K562 (cell line): ENCODE measurements around the gene ZNF407. TPM values are rescaled to one million over a fixed set of nuclear protein-coding genes. Genes with fewer than 3 reads are reported as not detected.

Experiments used
- ATAC-seq: fragments of 200-7000 bp; cut with Tn5 transposase; 3 replicates; pipeline ENCODE4 v1.9.1; 2020; ENCODE audit warnings: moderate library complexity
- BruUV-seq: library from RNA; stranded (reverse); fragments of 400-500 nt; replicated peaks from 2 replicates; lab custom pipeline; 2021; lab: Mats Ljungman, UMichigan
- CTCF ChIA-PET: fragments of 300-600 bp; formaldehyde crosslinking; extraction: SDS; loops from one replicate; lab custom pipeline; 2021; ENCODE audit warnings: low intra/inter-chr PET ratio; lab: Yijun Ruan, JAX
- POLR2A ChIA-PET: fragments of 300-600, 350-650 bp; sonication (Branson Sonifier 250); formaldehyde crosslinking; extraction: SDS; loops from one replicate; lab custom pipeline; 2021; ENCODE audit warnings: antibody characterized with exemption, inconsistent platforms; lab: Yijun Ruan, JAX
- DNase-seq, 4 experiments: peaks; one replicate each; pipeline versions ENCODE4 v3.0.0 to v3.0.0-alpha.2; 2011 to 2018; ENCODE audit warnings: low spot score in 3 of 4, mixed read lengths in 3 of 4; ENCODE audit errors: extremely low read depth in 1 of 4
- FAIRE-seq: peaks from 2 replicates; lab custom pipeline; 2011; peaks lifted over from hg19 to GRCh38; lab: Jason Lieb, UNC
- H2AFZ ChIP-seq: 2 replicates; pipeline ENCODE4 v1.6.0; 2011; ENCODE audit warnings: low read depth, low read length, control low read depth, inconsistent platforms
- H3K27ac ChIP-seq: fragments of 200-600 bp; 3 replicates; pipeline ENCODE4 v1.8.0; 2011; ENCODE audit warnings: low read depth, mild to moderate bottlenecking, control low read depth, inconsistent platforms, low read length, moderate library complexity, mixed read lengths; ENCODE audit errors: extremely low read depth
- H3K27me3 ChIP-seq, 2 experiments: fragments of 300-600 bp in 1 of 2; 2 replicates in 1 of 2; 3 replicates in 1 of 2; pipeline versions ENCODE4 v1.6.0 to v1.8.0; 2011; ENCODE audit warnings: inconsistent platforms in 2 of 2, low read length in 2 of 2, mild to moderate bottlenecking in 1 of 2, mixed read lengths in 1 of 2, moderate library complexity in 1 of 2; ENCODE audit not compliant: control insufficient read depth in 2 of 2, insufficient read depth in 2 of 2
- H3K36me3 ChIP-seq: fragments of 300-600 bp; 3 replicates; pipeline ENCODE4 v1.8.0; 2011; ENCODE audit warnings: mild to moderate bottlenecking, low read length, inconsistent platforms; ENCODE audit not compliant: control insufficient read depth, insufficient read depth
- H3K4me1 ChIP-seq, 2 experiments: fragments of 200-600 bp in 1 of 2; replicated peaks in 1 of 2; 2 replicates in 1 of 2; 3 replicates in 1 of 2; pipeline versions ENCODE4 v1.5.1 to v1.8.0; 2011; ENCODE audit warnings: inconsistent platforms in 2 of 2, low read length in 2 of 2, mild to moderate bottlenecking in 1 of 2, mixed read lengths in 1 of 2, moderate library complexity in 1 of 2; ENCODE audit not compliant: control insufficient read depth in 2 of 2, insufficient read depth in 2 of 2
- H3K4me2 ChIP-seq: 2 replicates; pipeline ENCODE4 v1.6.1; 2011; ENCODE audit warnings: low read length, control low read depth, inconsistent platforms, mixed read lengths; ENCODE audit not compliant: insufficient read depth
- H3K4me3 ChIP-seq: fragments of 200-600 bp; sonication (generic), shearing (Covaris generic); 2 replicates; pipeline ENCODE4 v1.5.1; 2016; ENCODE audit warnings: control low read depth, inconsistent platforms
- H3K79me2 ChIP-seq: fragments of 200-600 bp; 3 replicates; pipeline ENCODE4 v1.8.0; 2011; ENCODE audit warnings: low read length, inconsistent platforms; ENCODE audit not compliant: control insufficient read depth, insufficient read depth
- H3K9ac ChIP-seq, 2 experiments: 2 replicates each; pipeline versions ENCODE4 v1.6.0 to v1.6.1; 2011; ENCODE audit warnings: low read depth in 2 of 2, low read length in 2 of 2, control low read depth in 1 of 2, inconsistent platforms in 1 of 2, mild to moderate bottlenecking in 1 of 2, mixed read lengths in 1 of 2; ENCODE audit not compliant: insufficient read depth in 1 of 2
- H3K9me1 ChIP-seq: one replicate; pipeline ENCODE4 v1.6.0; 2011; ENCODE audit warnings: inconsistent platforms, mild to moderate bottlenecking, low read length, moderate library complexity; ENCODE audit not compliant: control insufficient read depth, insufficient read depth
- H3K9me3 ChIP-seq: replicated peaks from 2 replicates; pipeline ENCODE4 v1.5.1; 2011; ENCODE audit warnings: low read depth, low read length, inconsistent platforms; ENCODE audit not compliant: control insufficient read depth, insufficient read depth
- H4K20me1 ChIP-seq: replicated peaks from 2 replicates; pipeline ENCODE4 v1.6.1; 2011; ENCODE audit warnings: low read length, inconsistent platforms, mixed read lengths; ENCODE audit not compliant: control insufficient read depth, insufficient read depth
- MTA3 ChIP-seq: fragments of 450-650 bp; formaldehyde crosslinking; IDR thresholded peaks from 2 replicates; pipeline ENCODE4 v1.6.1; 2017; ENCODE audit warnings: mild to moderate bottlenecking, borderline replicate concordance
- SPI1 ChIP-seq: IDR thresholded peaks from 2 replicates; pipeline ENCODE4 v1.6.1; 2011; ENCODE audit warnings: low read depth, low read length, control low read depth, borderline replicate concordance
- ZNF707 ChIP-seq: fragments of 250-450 bp; sonication (Bioruptor Pico); conservative IDR thresholded peaks from 2 replicates; pipeline ENCODE4 v1.8.0; 2022; ENCODE audit warnings: inconsistent platforms, mild to moderate bottlenecking, moderate library complexity
- WGBS: fragments of 100-300 bp; shearing (Covaris generic); methylation state at CpG from one replicate; pipeline ENCODE4 v1.1.6; 2016; ENCODE audit warnings: low coverage, mixed read lengths; ENCODE audit not compliant: insufficient coverage; ENCODE audit errors: missing lambda C conversion rate; 5-methylcytosine and 5-hydroxymethylcytosine counted together
- in situ Hi-C: fragments of 300-500 bp; cut with MboI; formaldehyde crosslinking; loops from 4 replicates; pipeline ENCODE4 v1.15.0; 2018; ENCODE audit warnings: inconsistent platforms, mixed read lengths
- intact Hi-C: fragments of 100-400 bp; cut with micrococcal nuclease; formaldehyde crosslinking; loops from 2 replicates; pipeline ENCODE4 v1.14.2; 2022
- polyA plus RNA-seq, 8 experiments: library from polyadenylated mRNA; depleted of rRNA in 4 of 8; stranded (reverse) in 5 of 8; unstranded in 3 of 8; fragments of >200 nt; fragmentation: Nextera tagmentation in 2 of 8; fragmentation: Illumina TruSeq in 1 of 8; extraction: Ambion mirVana in 2 of 8; extraction: Trizol in 1 of 8; gene quantifications; 2 replicates each; pipeline versions ENCODE4 v1.2.1 to v1.2.3, GENCODE V29; 2011 to 2014; ENCODE audit warnings: inconsistent platforms in 1 of 8, missing spikeins in 1 of 8
- total RNA-seq, 7 experiments: library from RNA; depleted of rRNA in 6 of 7; stranded (reverse); fragments of >200 nt in 6 of 7; fragmentation: Illumina TruSeq in 2 of 7; extraction: Trizol in 2 of 7; gene quantifications; 2 replicates each; pipeline versions ENCODE4 v1.2.1 to v1.2.3, GENCODE V29; 2011 to 2021; ENCODE audit warnings: low replicate concordance in 1 of 7
- TF ChIP-seq, protein P1 (sequence below): sonication (generic); formaldehyde crosslinking; IDR thresholded peaks from 2 replicates; pipeline ENCODE4 v1.8.1; 2022; ENCODE audit warnings: missing genetic modification reagents
- TF ChIP-seq, protein P2 (sequence below): sonication (generic); formaldehyde crosslinking; IDR thresholded peaks from 2 replicates; pipeline ENCODE4 v1.8.1; 2023; ENCODE audit warnings: mild to moderate bottlenecking, missing genetic modification reagents
- TF ChIP-seq, protein P3 (sequence below), 2 experiments: fragments of 450-650 bp in 1 of 2; IDR thresholded peaks; 2 replicates each; pipeline ENCODE4 v1.6.1; 2011 to 2017; ENCODE audit warnings: low read depth in 2 of 2, antibody characterized with exemption in 1 of 2, borderline replicate concordance in 1 of 2, low read length in 1 of 2, mild to moderate bottlenecking in 1 of 2, mixed read lengths in 1 of 2; ENCODE audit not compliant: control insufficient read depth in 1 of 2

The ZNF407 gene
- total and polyA plus RNA-seq, 9 of the 15 experiments (the other 6 are each of a cell fraction or from before 2014, with no cell fraction given), result 0.21 to 5.4 (median 2.3) TPM

DNA sequence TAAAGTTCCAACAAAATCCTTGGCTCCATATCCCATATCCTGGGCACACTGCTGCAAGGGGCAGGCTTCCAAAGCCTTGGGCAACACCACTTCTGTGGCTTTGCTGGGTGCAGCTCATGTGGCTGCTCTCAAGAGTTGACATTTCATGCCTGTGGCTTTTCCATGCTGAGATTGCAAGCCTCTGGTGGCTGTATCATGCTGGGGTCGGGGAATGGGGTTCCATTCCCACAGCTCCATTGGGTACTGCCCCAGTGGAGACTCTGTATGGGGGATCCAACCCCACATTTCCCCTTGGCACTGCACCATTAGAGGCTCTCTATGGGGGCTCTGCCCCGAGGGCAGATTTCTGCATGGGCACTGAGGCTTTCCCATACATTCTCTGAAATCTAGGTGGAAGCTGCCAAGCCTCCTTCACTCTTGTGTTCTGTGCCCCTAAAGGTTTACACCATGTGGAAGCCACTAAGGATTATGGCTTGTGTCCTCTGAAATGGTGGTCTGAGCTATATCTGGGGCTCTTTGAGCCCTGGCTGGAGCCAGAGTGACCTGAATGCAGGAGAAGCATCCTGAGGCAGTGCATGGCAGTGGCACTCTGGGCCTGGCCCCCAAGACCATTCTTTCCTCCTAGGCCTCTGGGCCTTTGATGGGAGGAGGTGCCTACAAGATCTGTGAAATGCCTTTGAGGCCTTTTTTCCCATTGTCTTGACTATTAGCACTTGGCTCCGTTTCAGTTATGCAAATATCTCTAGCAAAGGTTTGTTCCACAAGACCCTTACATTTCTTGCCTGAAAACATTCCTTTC lies 503.4 kb downstream of the ZNF407 start:
- POLR2A ChIA-PET, result no interaction called here
- Histone ChIP-seq H4K20me1 (no peaks in the 10 kb centered on the region), H3K27ac (no peak overlapping the region), H3K4me3 (no peak overlapping the region), H3K4me2 (no peak overlapping the region), H3K9me3 (no peaks in the 10 kb centered on the region), H2AFZ (no peak overlapping the region), H3K4me1 (no peaks in the 10 kb centered on the region), H3K9me1 (no peaks in the 10 kb centered on the region), H3K79me2 (no peaks in the 10 kb centered on the region), H3K9ac (no peak overlapping the region), H3K36me3 (no peaks in the 10 kb centered on the region), H3K27me3 (peaks cover 0 to 15% of the 10 kb centered on the region in 2 experiments; a peak in 3 of 5 replicates)
- DNase-seq (no peak), ATAC-seq (no peak), FAIRE-seq (no peak)
- intact Hi-C loops, result no loop called here
- 0% methylated on average over 3 of the region's 3 CpGs for WGBS
- TF ChIP-seq, protein P1, sequence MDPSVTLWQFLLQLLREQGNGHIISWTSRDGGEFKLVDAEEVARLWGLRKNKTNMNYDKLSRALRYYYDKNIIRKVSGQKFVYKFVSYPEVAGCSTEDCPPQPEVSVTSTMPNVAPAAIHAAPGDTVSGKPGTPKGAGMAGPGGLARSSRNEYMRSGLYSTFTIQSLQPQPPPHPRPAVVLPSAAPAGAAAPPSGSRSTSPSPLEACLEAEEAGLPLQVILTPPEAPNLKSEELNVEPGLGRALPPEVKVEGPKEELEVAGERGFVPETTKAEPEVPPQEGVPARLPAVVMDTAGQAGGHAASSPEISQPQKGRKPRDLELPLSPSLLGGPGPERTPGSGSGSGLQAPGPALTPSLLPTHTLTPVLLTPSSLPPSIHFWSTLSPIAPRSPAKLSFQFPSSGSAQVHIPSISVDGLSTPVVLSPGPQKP (CRISPR knock-in tag), result no peak
- CTCF ChIA-PET, result no interaction called here
- in situ Hi-C loops, result no loop called here
- no TSS peak for BruUV-seq

DNA sequence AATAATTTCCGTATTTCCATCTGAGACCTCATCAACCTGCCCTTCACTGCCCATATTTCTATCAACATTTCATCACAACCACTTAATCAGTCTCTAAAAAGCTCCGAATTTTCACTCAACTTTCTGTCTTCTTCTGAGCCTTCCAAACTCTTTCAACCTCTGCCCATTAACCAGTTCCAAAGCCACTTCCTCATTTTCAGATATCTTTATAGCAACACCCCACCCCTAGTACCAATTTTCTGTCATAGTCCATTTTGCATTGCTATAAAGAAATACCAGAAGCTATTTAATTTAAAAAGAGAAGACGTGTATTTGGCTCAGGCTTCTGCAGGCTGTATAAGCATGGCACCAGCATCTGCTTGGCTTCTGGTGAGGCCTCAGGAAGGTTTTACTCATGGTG lies 504.2 kb downstream of the ZNF407 start:
- BruUV-seq, result no TSS peak
- no peak for TF ChIP-seq MTA3
- TF ChIP-seq SPI1, result peak; percentile 61; the same call in 1 of the 2 replicates
- TF ChIP-seq, protein P2, sequence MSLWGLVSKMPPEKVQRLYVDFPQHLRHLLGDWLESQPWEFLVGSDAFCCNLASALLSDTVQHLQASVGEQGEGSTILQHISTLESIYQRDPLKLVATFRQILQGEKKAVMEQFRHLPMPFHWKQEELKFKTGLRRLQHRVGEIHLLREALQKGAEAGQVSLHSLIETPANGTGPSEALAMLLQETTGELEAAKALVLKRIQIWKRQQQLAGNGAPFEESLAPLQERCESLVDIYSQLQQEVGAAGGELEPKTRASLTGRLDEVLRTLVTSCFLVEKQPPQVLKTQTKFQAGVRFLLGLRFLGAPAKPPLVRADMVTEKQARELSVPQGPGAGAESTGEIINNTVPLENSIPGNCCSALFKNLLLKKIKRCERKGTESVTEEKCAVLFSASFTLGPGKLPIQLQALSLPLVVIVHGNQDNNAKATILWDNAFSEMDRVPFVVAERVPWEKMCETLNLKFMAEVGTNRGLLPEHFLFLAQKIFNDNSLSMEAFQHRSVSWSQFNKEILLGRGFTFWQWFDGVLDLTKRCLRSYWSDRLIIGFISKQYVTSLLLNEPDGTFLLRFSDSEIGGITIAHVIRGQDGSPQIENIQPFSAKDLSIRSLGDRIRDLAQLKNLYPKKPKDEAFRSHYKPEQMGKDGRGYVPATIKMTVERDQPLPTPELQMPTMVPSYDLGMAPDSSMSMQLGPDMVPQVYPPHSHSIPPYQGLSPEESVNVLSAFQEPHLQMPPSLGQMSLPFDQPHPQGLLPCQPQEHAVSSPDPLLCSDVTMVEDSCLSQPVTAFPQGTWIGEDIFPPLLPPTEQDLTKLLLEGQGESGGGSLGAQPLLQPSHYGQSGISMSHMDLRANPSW (CRISPR knock-in tag), result no peak
- TF ChIP-seq ZNF707 (CRISPR knock-in tag), result peak; percentile 69; the same call in 1 of the 2 replicates
- TF ChIP-seq, protein P3, sequence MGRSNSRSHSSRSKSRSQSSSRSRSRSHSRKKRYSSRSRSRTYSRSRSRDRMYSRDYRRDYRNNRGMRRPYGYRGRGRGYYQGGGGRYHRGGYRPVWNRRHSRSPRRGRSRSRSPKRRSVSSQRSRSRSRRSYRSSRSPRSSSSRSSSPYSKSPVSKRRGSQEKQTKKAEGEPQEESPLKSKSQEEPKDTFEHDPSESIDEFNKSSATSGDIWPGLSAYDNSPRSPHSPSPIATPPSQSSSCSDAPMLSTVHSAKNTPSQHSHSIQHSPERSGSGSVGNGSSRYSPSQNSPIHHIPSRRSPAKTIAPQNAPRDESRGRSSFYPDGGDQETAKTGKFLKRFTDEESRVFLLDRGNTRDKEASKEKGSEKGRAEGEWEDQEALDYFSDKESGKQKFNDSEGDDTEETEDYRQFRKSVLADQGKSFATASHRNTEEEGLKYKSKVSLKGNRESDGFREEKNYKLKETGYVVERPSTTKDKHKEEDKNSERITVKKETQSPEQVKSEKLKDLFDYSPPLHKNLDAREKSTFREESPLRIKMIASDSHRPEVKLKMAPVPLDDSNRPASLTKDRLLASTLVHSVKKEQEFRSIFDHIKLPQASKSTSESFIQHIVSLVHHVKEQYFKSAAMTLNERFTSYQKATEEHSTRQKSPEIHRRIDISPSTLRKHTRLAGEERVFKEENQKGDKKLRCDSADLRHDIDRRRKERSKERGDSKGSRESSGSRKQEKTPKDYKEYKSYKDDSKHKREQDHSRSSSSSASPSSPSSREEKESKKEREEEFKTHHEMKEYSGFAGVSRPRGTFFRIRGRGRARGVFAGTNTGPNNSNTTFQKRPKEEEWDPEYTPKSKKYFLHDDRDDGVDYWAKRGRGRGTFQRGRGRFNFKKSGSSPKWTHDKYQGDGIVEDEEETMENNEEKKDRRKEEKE (IDR thresholded peaks at IDR 0.05; ENCODE audit: borderline replicate concordance in 1 of 2, control insufficient read depth in 1 of 2, low read depth in 2 of 2, low read length in 1 of 2), result no peak

More for the DNA sequence above, 504.2 kb downstream of the ZNF407 start:
- FAIRE-seq (no peak), DNase-seq (no peak), ATAC-seq (no peak)
- Histone ChIP-seq H3K36me3 (no peaks in the 10 kb centered on the region), H3K4me1 (no peaks in the 10 kb centered on the region), H3K79me2 (no peaks in the 10 kb centered on the region), H2AFZ (no peak overlapping the region), H3K27ac (no peak overlapping the region), H3K4me3 (no peak overlapping the region), H3K27me3 (peaks cover 0 to 24% of the 10 kb centered on the region in 2 experiments; a peak in 4 of 5 replicates), H3K9me1 (no peaks in the 10 kb centered on the region), H3K9me3 (no peaks in the 10 kb centered on the region), H4K20me1 (no peaks in the 10 kb centered on the region), H3K4me2 (no peak overlapping the region), H3K9ac (no peak overlapping the region)
- intact Hi-C loops (no loop called here), in situ Hi-C loops (no loop called here)
- WGBS, result 0% methylated on average over 3 of the region's 3 CpGs
- POLR2A ChIA-PET, result no interaction called here
- CTCF ChIA-PET, result no interaction called here
